Measurements from ENCODE around the gene APPL2. TPM values are rescaled to one million over a fixed set of nuclear protein-coding genes. Genes with fewer than 3 reads are reported as not detected.

The APPL2 gene
- total and polyA plus RNA-seq, 3 donors from 2014 or later, result 70.9 to 140 (median 129) TPM

DNA sequence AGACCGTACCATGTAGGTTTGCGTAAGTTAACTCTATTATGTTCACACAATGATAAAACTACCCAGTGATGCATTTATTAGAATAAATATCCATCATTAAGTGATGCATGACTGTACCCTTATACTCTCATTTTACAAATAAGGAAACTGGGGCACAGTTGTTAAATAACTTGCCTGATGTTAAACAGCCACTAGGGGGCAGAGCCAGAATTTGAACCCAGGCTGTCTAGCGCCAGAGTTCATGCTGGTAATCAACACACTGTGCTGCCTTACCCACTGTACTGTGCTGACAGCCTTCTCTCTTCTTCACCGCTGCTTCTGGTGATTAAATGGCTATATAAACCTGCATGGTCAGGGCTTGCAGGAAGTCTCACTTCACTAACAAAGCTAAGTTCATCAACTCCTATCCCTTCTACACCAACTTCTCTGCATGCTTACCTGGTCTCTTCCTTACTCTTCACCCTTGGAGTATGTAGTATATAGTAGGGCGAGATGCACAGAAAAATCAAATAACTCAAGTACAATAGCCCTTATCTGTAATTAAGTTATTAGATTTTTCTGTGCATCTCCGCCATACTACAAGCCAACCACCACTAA, 43.6 kb upstream of the APPL2 start:
- intact Hi-C loops (cut with DNase I; ENCODE audit: low total_unique reads), result no loop called here
- Histone ChIP-seq H3K4me1 (peaks cover 5% of the 10 kb centered on the region), H3K27ac (no peak overlapping the region), H3K4me3 (no peak overlapping the region), H3K9me3 (no peaks in the 10 kb centered on the region), H3K36me3 (ENCODE audit: low read depth, missing control alignments) (no peaks in the 10 kb centered on the region), H3K27me3 (no peaks in the 10 kb centered on the region)
- TF ChIP-seq, protein P1, sequence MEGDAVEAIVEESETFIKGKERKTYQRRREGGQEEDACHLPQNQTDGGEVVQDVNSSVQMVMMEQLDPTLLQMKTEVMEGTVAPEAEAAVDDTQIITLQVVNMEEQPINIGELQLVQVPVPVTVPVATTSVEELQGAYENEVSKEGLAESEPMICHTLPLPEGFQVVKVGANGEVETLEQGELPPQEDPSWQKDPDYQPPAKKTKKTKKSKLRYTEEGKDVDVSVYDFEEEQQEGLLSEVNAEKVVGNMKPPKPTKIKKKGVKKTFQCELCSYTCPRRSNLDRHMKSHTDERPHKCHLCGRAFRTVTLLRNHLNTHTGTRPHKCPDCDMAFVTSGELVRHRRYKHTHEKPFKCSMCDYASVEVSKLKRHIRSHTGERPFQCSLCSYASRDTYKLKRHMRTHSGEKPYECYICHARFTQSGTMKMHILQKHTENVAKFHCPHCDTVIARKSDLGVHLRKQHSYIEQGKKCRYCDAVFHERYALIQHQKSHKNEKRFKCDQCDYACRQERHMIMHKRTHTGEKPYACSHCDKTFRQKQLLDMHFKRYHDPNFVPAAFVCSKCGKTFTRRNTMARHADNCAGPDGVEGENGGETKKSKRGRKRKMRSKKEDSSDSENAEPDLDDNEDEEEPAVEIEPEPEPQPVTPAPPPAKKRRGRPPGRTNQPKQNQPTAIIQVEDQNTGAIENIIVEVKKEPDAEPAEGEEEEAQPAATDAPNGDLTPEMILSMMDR (IDR thresholded peaks at IDR 0.05), result peak; percentile 43 to 70 (median 50)
- no peak for TF ChIP-seq POLR2A (IDR thresholded peaks at IDR 0.05)
- WGBS, 2 donors, result 85 to 86% methylated on average over 6 of the region's 6 CpGs
- DNase-seq, result no peak

DNA sequence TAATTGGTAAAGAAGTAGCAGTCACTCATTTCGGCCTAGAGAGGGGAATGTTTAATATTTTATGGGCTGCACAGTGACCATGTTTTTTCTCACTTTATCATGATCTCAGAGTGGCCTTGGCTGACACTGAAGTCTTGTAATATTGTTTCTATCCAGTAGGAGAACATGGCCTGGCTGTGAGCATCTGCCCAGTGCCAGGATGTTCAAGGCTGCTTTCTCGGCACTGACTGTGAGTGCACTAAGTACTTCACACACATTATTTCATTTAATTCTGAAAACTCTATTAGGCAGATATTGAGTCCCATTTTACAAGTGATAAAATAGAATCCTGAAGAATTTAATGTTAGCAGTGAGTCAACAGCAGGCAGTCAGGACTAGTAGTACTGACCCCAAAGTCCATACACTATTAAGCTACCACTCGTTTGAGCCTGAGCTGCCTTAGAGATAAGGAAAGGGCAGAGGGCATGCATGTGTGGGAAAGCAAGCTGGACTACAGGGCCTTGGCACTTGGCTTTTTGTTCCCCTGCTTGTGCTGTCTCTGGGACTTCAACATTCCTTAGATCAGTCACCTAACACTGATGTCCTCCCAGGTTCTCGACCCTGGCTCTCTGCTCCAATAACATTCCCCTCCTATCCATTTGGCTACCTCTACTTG, 42.2 kb upstream of the APPL2 start:
- peak overlapping the region; percentile 46 to 68 for H3K27ac ChIP-seq
- no peak overlapping the region for H3K4me3 ChIP-seq
- H3K27me3 ChIP-seq, result no peaks in the 10 kb centered on the region
- peaks cover 5% of the 10 kb centered on the region for H3K4me1 ChIP-seq
- no peaks in the 10 kb centered on the region for H3K36me3 ChIP-seq (ENCODE audit: low read depth, missing control alignments)
- WGBS, 2 donors, result 41 to 58% methylated on average over 4 of the region's 4 CpGs
- H3K9me3 ChIP-seq, result no peaks in the 10 kb centered on the region
- DNase-seq, result peak; percentile 85
- no peak for TF ChIP-seq POLR2A (IDR thresholded peaks at IDR 0.05)
- TF ChIP-seq, protein P1 (IDR thresholded peaks at IDR 0.05), result peak; percentile 13 to 46 (median 41)
- intact Hi-C loops (cut with DNase I; ENCODE audit: low total_unique reads), result no loop called here

GRCh38 chr12:105275997-105276733, 40.2 kb upstream of the APPL2 start:
- WGBS, 2 donors, result 79 to 90% methylated on average over 3 of the region's 3 CpGs
- H3K9me3 ChIP-seq, result no peaks in the 10 kb centered on the region
- H3K36me3 ChIP-seq (ENCODE audit: low read depth, missing control alignments), result no peaks in the 10 kb centered on the region
- no peaks in the 10 kb centered on the region for H3K27me3 ChIP-seq
- no peak for DNase-seq
- no peak for TF ChIP-seq POLR2A (IDR thresholded peaks at IDR 0.05)
- TF ChIP-seq, protein P1 (IDR thresholded peaks at IDR 0.05), result no peak
- H3K27ac ChIP-seq, result peak overlapping the region; percentile 16 to 20
- intact Hi-C loops (cut with DNase I; ENCODE audit: low total_unique reads), result no loop called here
- peaks cover 5% of the 10 kb centered on the region for H3K4me1 ChIP-seq
- no peak overlapping the region for H3K4me3 ChIP-seq

DNA sequence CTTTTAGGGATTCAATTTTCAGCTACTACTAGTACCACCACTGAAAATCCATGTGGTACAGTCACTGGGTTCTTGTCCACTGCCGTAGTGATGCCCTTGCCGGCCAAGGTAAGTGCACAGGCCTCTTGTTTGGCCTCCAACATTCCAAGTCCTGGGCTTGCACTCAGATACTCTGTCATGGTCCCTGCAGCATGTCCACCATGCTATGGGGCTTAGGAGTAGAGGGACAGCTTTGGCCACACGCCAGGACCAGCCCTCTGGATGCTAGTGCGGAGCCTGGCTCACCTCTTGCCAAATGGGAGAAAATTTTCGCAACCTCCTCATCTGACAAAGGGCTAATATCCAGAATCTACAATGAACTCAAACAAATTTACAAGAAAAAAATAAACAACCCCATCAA, 38.6 kb upstream of the APPL2 start:
- Histone ChIP-seq H3K27me3 (no peaks in the 10 kb centered on the region), H3K4me1 (peaks cover 5% of the 10 kb centered on the region), H3K27ac (no peak overlapping the region), H3K36me3 (ENCODE audit: low read depth, missing control alignments) (no peaks in the 10 kb centered on the region), H3K4me3 (no peak overlapping the region), H3K9me3 (no peaks in the 10 kb centered on the region)
- WGBS, 2 donors, result 91 to 92% methylated on average over 5 of the region's 5 CpGs
- DNase-seq, result no peak
- TF ChIP-seq, protein P1 (IDR thresholded peaks at IDR 0.05), result no peak
- TF ChIP-seq POLR2A (IDR thresholded peaks at IDR 0.05), result no peak
- intact Hi-C loops (cut with DNase I; ENCODE audit: low total_unique reads), result no loop called here

Measured in testis (tissue), 3 donors.